ENCODE measurements around the gene R3HDM1. TPM values are rescaled to one million over a fixed set of nuclear protein-coding genes. Genes with fewer than 3 reads are reported as not detected.

R3HDM1 gene
- total and polyA plus RNA-seq, 2 of the 4 experiments (the other 2 are of a cell fraction): 5.9 to 38.1 TPM

- H2BK120ac ChIP-seq (ENCODE audit: low read depth, low read length): no peak overlapping the region
- ATAC-seq (ENCODE audit: low read depth) (no peak), DNase-seq (no peak)
- H3K79me1 ChIP-seq (ENCODE audit: low read depth in 1 of 2, low read length in 2 of 2): peaks cover 11 to 26% of the 10 kb centered on the region in 2 experiments
- no peak overlapping the region for H2BK20ac ChIP-seq (ENCODE audit: low read depth, low read length)
- no peak overlapping the region for H4K91ac ChIP-seq (ENCODE audit: insufficient read depth, low read depth, low read length)
- H3K14ac ChIP-seq (replicated peaks; ENCODE audit: low read depth, low read length): no peak overlapping the region; the same call in 1 of the 2 replicates
- no peak overlapping the region for H3K18ac ChIP-seq (ENCODE audit: low read depth, low read length)
- no peak overlapping the region for H3K4me2 ChIP-seq (ENCODE audit: low read depth, low read length)
- H3K27me3 ChIP-seq (ENCODE audit: control insufficient read depth, insufficient read depth, low read length): no peaks in the 10 kb centered on the region
- intact Hi-C loops (cut with micrococcal nuclease): no loop called here
- H2BK5ac ChIP-seq (ENCODE audit: low read depth, low read length, poor library complexity, severe bottlenecking): no peak overlapping the region
- no peaks in the 10 kb centered on the region for H3K4me1 ChIP-seq (ENCODE audit: control insufficient read depth, insufficient read depth, low read length)
- no peak overlapping the region for H4K8ac ChIP-seq (ENCODE audit: low read depth in 2 of 2, low read length in 2 of 2)
- peaks cover 47% of the 10 kb centered on the region for H3K36me3 ChIP-seq (ENCODE audit: control insufficient read depth, insufficient read depth, low read length)
- H3K9me1 ChIP-seq (ENCODE audit: insufficient read depth, low read length): peaks cover 4% of the 10 kb centered on the region; the same call in 1 of the 2 replicates
- CTCF ChIA-PET: no interaction called here
- TF ChIP-seq ELK1 (IDR thresholded peaks at IDR 0.05; ENCODE audit: borderline replicate concordance, low read depth, low read length) (no peak), CHD1 (IDR thresholded peaks at IDR 0.05; ENCODE audit: low read depth, low read length) (no peak), MAFK (IDR thresholded peaks at IDR 0.05; ENCODE audit: low read depth, low read length) (no peak), POLR2A (IDR thresholded peaks at IDR 0.05; ENCODE audit: low read depth, low read length) (no peak), SMC3 (IDR thresholded peaks at IDR 0.05; ENCODE audit: low read depth, low read length) (no peak), NFE2L2 (IDR thresholded peaks at IDR 0.05; ENCODE audit: low read depth, low read length) (no peak), MAZ (IDR thresholded peaks at IDR 0.05; ENCODE audit: borderline replicate concordance, low read depth, low read length) (no peak), CTCF (conservative IDR thresholded peaks at IDR 0.05; ENCODE audit: low read depth, low read length) (no peak), RFX5 (IDR thresholded peaks at IDR 0.05; ENCODE audit: low read depth, low read length) (no peak), RAD21 (IDR thresholded peaks at IDR 0.05; ENCODE audit: low read length) (no peak), USF2 (IDR thresholded peaks at IDR 0.05; ENCODE audit: low read depth, low read length) (no peak), FOS (IDR thresholded peaks at IDR 0.05; ENCODE audit: low read depth, low read length) (no peak), CEBPB (IDR thresholded peaks at IDR 0.05; ENCODE audit: low read depth, low read length) (no peak)
- POLR2A ChIA-PET (ENCODE audit: unreplicated experiment): no interaction called here
- H3K4ac ChIP-seq (ENCODE audit: low read depth, low read length): no peak overlapping the region
- H2AK9ac ChIP-seq (replicated peaks; ENCODE audit: low read depth, low read length, poor library complexity): no peak overlapping the region
- no peak overlapping the region for H3K23ac ChIP-seq (ENCODE audit: low read depth, low read length)
- H4K5ac ChIP-seq (ENCODE audit: low read depth, low read length): no peak overlapping the region
- H3K4me3 ChIP-seq (ENCODE audit: insufficient read depth, low read depth, low read length): no peak overlapping the region
- no CpG with 5 or more reads among the region's 8 CpGs for WGBS, 2 experiments (ENCODE audit: extremely low coverage in 2 of 2, insufficient read length in 1 of 2)
- no peak overlapping the region for H2AK5ac ChIP-seq (ENCODE audit: low read depth, low read length)
- in situ Hi-C loops (cut with MboI; ENCODE audit: low sequenced_read_pairs): no loop called here
- no peaks in the 10 kb centered on the region; the same call in 1 of the 2 replicates for H4K20me1 ChIP-seq (ENCODE audit: insufficient read depth, low read length)
- no peak overlapping the region for H2BK15ac ChIP-seq (ENCODE audit: low read depth, low read length)
- no TSS peak for BruUV-seq (replicated peaks)
- H3K27ac ChIP-seq (ENCODE audit: insufficient read depth, low read length): no peak overlapping the region
- H2AFZ ChIP-seq (replicated peaks; ENCODE audit: low read length, poor library complexity): no peak overlapping the region
- H3K9ac ChIP-seq (ENCODE audit: low read depth, low read length): no peak overlapping the region
- peaks cover 3% of the 10 kb centered on the region for H3K9me3 ChIP-seq (ENCODE audit: control insufficient read depth, insufficient read depth, low read length)
- no peak overlapping the region for H3K56ac ChIP-seq (ENCODE audit: extremely low read depth, insufficient read depth, low read length)
- dilution Hi-C loops (cut with HindIII; ENCODE audit: low sequenced_read_pairs, unreplicated experiment): no loop called here
These were observed 237.6 kb downstream of the R3HDM1 start for GRCh38 chr2:135768863-135769262.
